AG10803 (cell line): Measurements from ENCODE around the gene FUT6.

ENCODE experiments used
- DNase-seq: peaks from one replicate; pipeline ENCODE4 v3.0.0; 2010; ENCODE audit warnings: low read depth
- H3K4me3 ChIP-seq: 2 replicates; pipeline ENCODE4 v1.5.1; 2011; ENCODE audit warnings: mild to moderate bottlenecking, low read length, control low read depth
- CTCF ChIP-seq: conservative IDR thresholded peaks from 2 replicates; pipeline ENCODE4 v1.5.1; 2011; ENCODE audit warnings: mild to moderate bottlenecking, low read length, control low read depth, inconsistent platforms

The FUT6 gene

GRCh38 chr19:5827891-5828660 is 11.4 kb downstream of the FUT6 start:
- TF ChIP-seq CTCF = no peak
- DNase-seq = peak; percentile 86
- H3K4me3 ChIP-seq = peak overlapping the region; percentile 84

- H3K4me3 ChIP-seq = peak overlapping the region; percentile 84
- DNase-seq = no peak
- no peak for TF ChIP-seq CTCF
These were observed 12.1 kb downstream of the FUT6 start for GRCh38 chr19:5827342-5827890.

- peak; percentile 29 for DNase-seq
- peak; percentile 15; the same call in 1 of the 2 replicates for TF ChIP-seq CTCF
- H3K4me3 ChIP-seq = no peak overlapping the region
These were observed 12.8 kb downstream of the FUT6 start for GRCh38 chr19:5826531-5827341.

GRCh38 chr19:5825178-5825577 is 14.3 kb downstream of the FUT6 start:
- no peak overlapping the region for H3K4me3 ChIP-seq
- no peak for TF ChIP-seq CTCF
- no peak for DNase-seq

GRCh38 chr19:5824751-5825150 is 14.8 kb downstream of the FUT6 start:
- DNase-seq = no peak
- H3K4me3 ChIP-seq = no peak overlapping the region
- TF ChIP-seq CTCF = no peak

- DNase-seq = no peak
- TF ChIP-seq CTCF = peak; percentile 15; the same call in 1 of the 2 replicates
- no peak overlapping the region for H3K4me3 ChIP-seq
These were observed 15.8 kb downstream of the FUT6 start for GRCh38 chr19:5823579-5824281.
